HG03097 (cell line): ENCODE data around the gene PROM1.

Experiments used
- ATAC-seq: cut with Tn5 transposase; IDR thresholded peaks from one replicate; pipeline ENCODE4 v1.9.1; 2021; ENCODE audit not compliant: unreplicated experiment, low FRiP score

The PROM1 gene

GRCh38 chr4:16066586-16067128, 17.2 kb downstream of the PROM1 start:
- ATAC-seq: no peak

GRCh38 chr4:16065066-16065465, 18.8 kb downstream of the PROM1 start:
- no peak for ATAC-seq

- no peak for ATAC-seq
Measured at GRCh38 chr4:16062601-16063000, 21.2 kb downstream of the PROM1 start.

GRCh38 chr4:16056681-16057385, 27.0 kb downstream of the PROM1 start:
- ATAC-seq: no peak

GRCh38 chr4:16055873-16056272, 27.9 kb downstream of the PROM1 start:
- ATAC-seq: no peak

GRCh38 chr4:16055471-16055870, 28.4 kb downstream of the PROM1 start:
- no peak for ATAC-seq

- no peak for ATAC-seq
Measured at GRCh38 chr4:16052939-16053338, 30.9 kb downstream of the PROM1 start.

GRCh38 chr4:16051980-16052379, 31.8 kb downstream of the PROM1 start:
- no peak for ATAC-seq

- no peak for ATAC-seq
Measured at GRCh38 chr4:16051132-16051531, 32.7 kb downstream of the PROM1 start.

GRCh38 chr4:16050669-16051068, 33.2 kb downstream of the PROM1 start:
- no peak for ATAC-seq

- ATAC-seq: no peak
Measured at GRCh38 chr4:16048619-16049419, 35.0 kb downstream of the PROM1 start.

- no peak for ATAC-seq
Measured at GRCh38 chr4:16045687-16046086, 38.1 kb downstream of the PROM1 start.

- ATAC-seq: no peak
Measured at GRCh38 chr4:16043642-16044498, 40.0 kb downstream of the PROM1 start.

GRCh38 chr4:16039139-16039538, 44.7 kb downstream of the PROM1 start:
- ATAC-seq: no peak

GRCh38 chr4:16037901-16038300, 45.9 kb downstream of the PROM1 start:
- ATAC-seq: no peak

GRCh38 chr4:16035843-16036242, 48.0 kb downstream of the PROM1 start:
- no peak for ATAC-seq

- no peak for ATAC-seq
Measured at GRCh38 chr4:16034010-16034748, 49.6 kb downstream of the PROM1 start.

GRCh38 chr4:16032396-16032770, 51.4 kb downstream of the PROM1 start:
- no peak for ATAC-seq

- ATAC-seq: no peak
Measured at GRCh38 chr4:16031546-16032395, 52.1 kb downstream of the PROM1 start.
